ENCODE results near the gene MCRS1.
"Not testable (repeated sequence)": the region's sequence is repeated elsewhere in the genome, so short reads cannot be mapped to it uniquely, and the experiment has no call there.

The MCRS1 gene

GRCh38 chr12:49518914-49519573 is 48.9 kb downstream of the MCRS1 start:
- DNase-seq (ENCODE audit: low read depth, low spot score): no peak
- Histone ChIP-seq H3K4me1 (ENCODE audit: insufficient read depth, insufficient read length) (no peaks in the 10 kb centered on the region), H3K9me3 (ENCODE audit: insufficient read depth, low read length) (no peaks in the 10 kb centered on the region), H3K9ac (ENCODE audit: insufficient read length, low read depth) (no peak overlapping the region), H3K27me3 (ENCODE audit: insufficient read depth, insufficient read length) (no peaks in the 10 kb centered on the region), H3K36me3 (ENCODE audit: insufficient read depth, insufficient read length, low read length) (peaks cover 18% of the 10 kb centered on the region), H3K4me3 (ENCODE audit: insufficient read length, low read depth) (no peak overlapping the region)
- TF ChIP-seq ZNF274 (IDR thresholded peaks at IDR 0.05; ENCODE audit: low read depth, low read length): no peak

- Histone ChIP-seq H3K4me1 (ENCODE audit: insufficient read depth, insufficient read length) (no peaks in the 10 kb centered on the region), H3K4me3 (ENCODE audit: insufficient read length, low read depth) (no peak overlapping the region), H3K9me3 (ENCODE audit: insufficient read depth, low read length) (no peaks in the 10 kb centered on the region), H3K9ac (ENCODE audit: insufficient read length, low read depth) (no peak overlapping the region), H3K27me3 (ENCODE audit: insufficient read depth, insufficient read length) (no peaks in the 10 kb centered on the region), H3K36me3 (ENCODE audit: insufficient read depth, insufficient read length, low read length) (peaks cover 12% of the 10 kb centered on the region)
- DNase-seq (ENCODE audit: low read depth, low spot score): no peak
- TF ChIP-seq ZNF274 (IDR thresholded peaks at IDR 0.05; ENCODE audit: low read depth, low read length): no peak
- no peak for TF ChIP-seq YY1 (IDR thresholded peaks at IDR 0.05; ENCODE audit: insufficient read depth, insufficient read length)
- TF ChIP-seq SUZ12 (IDR thresholded peaks at IDR 0.05; ENCODE audit: extremely low read depth, insufficient read depth, insufficient read length): no peak
Measured at GRCh38 chr12:49515266-49515665, 52.7 kb downstream of the MCRS1 start.

GRCh38 chr12:49512546-49512945 is 55.4 kb downstream of the MCRS1 start:
- H3K9me3 ChIP-seq (ENCODE audit: insufficient read depth, low read length): no peaks in the 10 kb centered on the region
- no peak for DNase-seq (ENCODE audit: low read depth, low spot score)
- TF ChIP-seq SUZ12 (IDR thresholded peaks at IDR 0.05; ENCODE audit: extremely low read depth, insufficient read depth, insufficient read length) (no peak), YY1 (IDR thresholded peaks at IDR 0.05; ENCODE audit: insufficient read depth, insufficient read length) (no peak), ZNF274 (IDR thresholded peaks at IDR 0.05; ENCODE audit: low read depth, low read length) (no peak)
- H3K4me1 ChIP-seq (ENCODE audit: insufficient read depth, insufficient read length): no peaks in the 10 kb centered on the region
- H3K9ac ChIP-seq (ENCODE audit: insufficient read length, low read depth): no peak overlapping the region
- no peaks in the 10 kb centered on the region for H3K27me3 ChIP-seq (ENCODE audit: insufficient read depth, insufficient read length)
- H3K36me3 ChIP-seq (ENCODE audit: insufficient read depth, insufficient read length, low read length): peaks cover 14% of the 10 kb centered on the region
- no peak overlapping the region for H3K4me3 ChIP-seq (ENCODE audit: insufficient read length, low read depth)

- H3K27me3 ChIP-seq (ENCODE audit: insufficient read depth, insufficient read length): no peaks in the 10 kb centered on the region
- DNase-seq (ENCODE audit: low read depth, low spot score): no peak
- no peaks in the 10 kb centered on the region for H3K4me1 ChIP-seq (ENCODE audit: insufficient read depth, insufficient read length)
- no peaks in the 10 kb centered on the region for H3K9me3 ChIP-seq (ENCODE audit: insufficient read depth, low read length)
- H3K9ac ChIP-seq (ENCODE audit: insufficient read length, low read depth): no peak overlapping the region
- H3K36me3 ChIP-seq (ENCODE audit: insufficient read depth, insufficient read length, low read length): peaks cover 9% of the 10 kb centered on the region
- TF ChIP-seq SUZ12 (IDR thresholded peaks at IDR 0.05; ENCODE audit: extremely low read depth, insufficient read depth, insufficient read length): no peak
- TF ChIP-seq ZNF274 (IDR thresholded peaks at IDR 0.05; ENCODE audit: low read depth, low read length): no peak
- TF ChIP-seq YY1 (IDR thresholded peaks at IDR 0.05; ENCODE audit: insufficient read depth, insufficient read length): no peak
- H3K4me3 ChIP-seq (ENCODE audit: insufficient read length, low read depth): no peak overlapping the region
Measured at GRCh38 chr12:49511410-49511809, 56.5 kb downstream of the MCRS1 start.

- H3K9me3 ChIP-seq (ENCODE audit: insufficient read depth, low read length); H3K9ac ChIP-seq (ENCODE audit: insufficient read length, low read depth); H3K4me1 ChIP-seq (ENCODE audit: insufficient read depth, insufficient read length): not testable (repeated sequence)
Measured at GRCh38 chr12:49509681-49510080, 58.3 kb downstream of the MCRS1 start.

More at GRCh38 chr12:49509681-49510080, 58.3 kb downstream of the MCRS1 start:
- peaks cover 16% of the 10 kb centered on the region for H3K36me3 ChIP-seq (ENCODE audit: insufficient read depth, insufficient read length, low read length)
- not testable (repeated sequence) for H3K4me3 ChIP-seq (ENCODE audit: insufficient read length, low read depth); DNase-seq (ENCODE audit: low read depth, low spot score); H3K27me3 ChIP-seq (ENCODE audit: insufficient read depth, insufficient read length)

All from NT2/D1 (cell line).